Retina (tissue), 1 donor: Measurements from ENCODE around the gene CAMK1D.
"Not testable (repeated sequence)": the region's sequence is repeated elsewhere in the genome, so short reads cannot be mapped to it uniquely, and the experiment has no call there.

ENCODE experiments used
- DNase-seq: peaks from one replicate; pipeline ENCODE4 v3.0.0-alpha.2; 2016

The CAMK1D gene

GRCh38 chr10:12431151-12432101 lies 82.1 kb downstream of the CAMK1D start:
- no peak for DNase-seq

GRCh38 chr10:12432402-12433189 lies 83.2 kb downstream of the CAMK1D start:
- no peak for DNase-seq

- no peak for DNase-seq
These were observed 84.9 kb downstream of the CAMK1D start for GRCh38 chr10:12434277-12434676.

- not testable (repeated sequence) for DNase-seq
These were observed 85.3 kb downstream of the CAMK1D start for GRCh38 chr10:12434677-12435076.

GRCh38 chr10:12435348-12435747 lies 86.0 kb downstream of the CAMK1D start:
- no peak for DNase-seq

GRCh38 chr10:12438919-12439692 lies 89.8 kb downstream of the CAMK1D start:
- no peak for DNase-seq

- not testable (repeated sequence) for DNase-seq
These were observed 90.4 kb downstream of the CAMK1D start for GRCh38 chr10:12439767-12440166.

GRCh38 chr10:12443026-12443425 lies 93.7 kb downstream of the CAMK1D start:
- DNase-seq: no peak

- no peak for DNase-seq
These were observed 95.8 kb downstream of the CAMK1D start for GRCh38 chr10:12444981-12445700.

- DNase-seq: no peak
These were observed 96.5 kb downstream of the CAMK1D start for GRCh38 chr10:12445701-12446334.

- no peak for DNase-seq
These were observed 99.0 kb downstream of the CAMK1D start for GRCh38 chr10:12448340-12448728.

GRCh38 chr10:12448729-12449391 lies 99.5 kb downstream of the CAMK1D start:
- DNase-seq: no peak

GRCh38 chr10:12455318-12455717 lies 106.0 kb downstream of the CAMK1D start:
- no peak for DNase-seq

- no peak for DNase-seq
These were observed 106.4 kb downstream of the CAMK1D start for GRCh38 chr10:12455766-12456165.

GRCh38 chr10:12459340-12459739 lies 110.0 kb downstream of the CAMK1D start:
- no peak for DNase-seq

- no peak for DNase-seq
These were observed 110.4 kb downstream of the CAMK1D start for GRCh38 chr10:12459762-12460161.

- no peak for DNase-seq
These were observed 114.1 kb downstream of the CAMK1D start for GRCh38 chr10:12463459-12463838.

GRCh38 chr10:12465385-12466136 lies 116.2 kb downstream of the CAMK1D start:
- DNase-seq: no peak

GRCh38 chr10:12466704-12467305 lies 117.5 kb downstream of the CAMK1D start:
- no peak for DNase-seq

- no peak for DNase-seq
These were observed 120.0 kb downstream of the CAMK1D start for GRCh38 chr10:12469345-12469744.
